WERI-Rb-1 (cell line): Measurements from ENCODE around the gene CNTRL.
A peak's percentile ranks its signal among the peaks of the same experiment; 100 is the strongest.

Experiments
- DNase-seq: peaks from one replicate; pipeline ENCODE4 v3.0.0-alpha.2; 2020
- H3K27ac ChIP-seq: fragments of 250-450 bp; sonication (Bioruptor Pico); 2 replicates; pipeline ENCODE4 v1.5.1; 2020; ENCODE audit warnings: mild to moderate bottlenecking, moderate library complexity
- H3K27me3 ChIP-seq: fragments of 250-450 bp; sonication (Bioruptor Pico); 2 replicates; pipeline ENCODE4 v1.5.1; 2021; ENCODE audit warnings: mild to moderate bottlenecking, low read depth, moderate library complexity; ENCODE audit not compliant: insufficient read depth, severe bottlenecking
- H3K36me3 ChIP-seq: fragments of 250-450 bp; sonication (Bioruptor Pico); 2 replicates; pipeline ENCODE4 v1.5.1; 2020; ENCODE audit warnings: mild to moderate bottlenecking, moderate library complexity
- H3K4me3 ChIP-seq: 2 replicates; pipeline ENCODE4 v1.5.1; 2011; ENCODE audit warnings: low read depth, mild to moderate bottlenecking, control low read depth, low read length
- H3K9me3 ChIP-seq: fragments of 250-450 bp; sonication (Bioruptor Pico); 2 replicates; pipeline ENCODE4 v1.5.1; 2021; ENCODE audit warnings: mild to moderate bottlenecking, moderate library complexity; ENCODE audit not compliant: severe bottlenecking
- CTCF ChIP-seq: IDR thresholded peaks from 2 replicates; pipeline ENCODE4 v1.5.1; 2011; ENCODE audit warnings: low read depth, mild to moderate bottlenecking, control low read depth, inconsistent platforms, low read length

The CNTRL gene

GRCh38 chr9:121069396-121069795 lies 5.4 kb upstream of the CNTRL start:
- Histone ChIP-seq H3K36me3 (no peaks in the 10 kb centered on the region), H3K27me3 (no peaks in the 10 kb centered on the region), H3K27ac (no peak overlapping the region), H3K4me3 (no peak overlapping the region), H3K9me3 (peaks cover 9% of the 10 kb centered on the region)
- no peak for DNase-seq
- TF ChIP-seq CTCF = no peak

GRCh38 chr9:121071370-121071755 lies 3.4 kb upstream of the CNTRL start:
- no peaks in the 10 kb centered on the region for H3K27me3 ChIP-seq
- H3K27ac ChIP-seq = no peak overlapping the region
- DNase-seq = no peak
- TF ChIP-seq CTCF = no peak
- peaks cover 9% of the 10 kb centered on the region for H3K9me3 ChIP-seq
- H3K36me3 ChIP-seq = peaks cover 5% of the 10 kb centered on the region; the same call in 1 of the 2 replicates
- H3K4me3 ChIP-seq = no peak overlapping the region

GRCh38 chr9:121071756-121072421 lies 2.9 kb upstream of the CNTRL start:
- no peaks in the 10 kb centered on the region for H3K27me3 ChIP-seq
- H3K9me3 ChIP-seq = peaks cover 9% of the 10 kb centered on the region
- peaks cover 5% of the 10 kb centered on the region; the same call in 1 of the 2 replicates for H3K36me3 ChIP-seq
- TF ChIP-seq CTCF = no peak
- no peak for DNase-seq
- no peak overlapping the region for H3K27ac ChIP-seq
- no peak overlapping the region for H3K4me3 ChIP-seq

GRCh38 chr9:121073038-121073437 lies 1.7 kb upstream of the CNTRL start:
- Histone ChIP-seq H3K36me3 (peaks cover 5% of the 10 kb centered on the region; the same call in 1 of the 2 replicates), H3K27me3 (no peaks in the 10 kb centered on the region), H3K27ac (no peak overlapping the region), H3K9me3 (peaks cover 4% of the 10 kb centered on the region), H3K4me3 (no peak overlapping the region)
- DNase-seq = no peak
- TF ChIP-seq CTCF = no peak

GRCh38 chr9:121075251-121076036 lies 689 bp downstream of the CNTRL start:
- peak overlapping the region; percentile 70 for H3K4me3 ChIP-seq
- H3K36me3 ChIP-seq = peaks cover 12% of the 10 kb centered on the region
- H3K27me3 ChIP-seq = no peaks in the 10 kb centered on the region
- TF ChIP-seq CTCF = no peak
- H3K27ac ChIP-seq = peak overlapping the region; percentile 99
- DNase-seq = no peak
- no peaks in the 10 kb centered on the region for H3K9me3 ChIP-seq
